ENCODE data around the gene PIAS4. TPM values are rescaled to one million over a fixed set of nuclear protein-coding genes. Genes with fewer than 3 reads are reported as not detected.

The PIAS4 gene
- total and polyA plus RNA-seq, 2 of the 13 experiments (the other 11 are each of a cell fraction or from before 2014, with no cell fraction given): 9.0 to 20.1 TPM

- TF ChIP-seq ZBTB40 (IDR thresholded peaks at IDR 0.05): no peak
- TF ChIP-seq ZBTB40 (CRISPR knock-in tag; IDR thresholded peaks at IDR 0.05): peak; percentile 67; the same call in 1 of the 2 replicates
- TF ChIP-seq KDM5B (CRISPR knock-in tag; IDR thresholded peaks at IDR 0.05; ENCODE audit: borderline replicate concordance): 0 out of 2 replicates have a peak, but pooled peaks have one; percentile 32
- peak; percentile 81 for TF ChIP-seq TAF1 (CRISPR knock-in tag; IDR thresholded peaks at IDR 0.05)
- no peak for TF ChIP-seq ZMAT3 (CRISPR knock-in tag; conservative IDR thresholded peaks at IDR 0.05)
- TF ChIP-seq RFXAP (CRISPR knock-in tag; IDR thresholded peaks at IDR 0.05; ENCODE audit: borderline replicate concordance): 0 out of 2 replicates have a peak, but pooled peaks have one; percentile 64
- no peak for TF ChIP-seq SP1 (IDR thresholded peaks at IDR 0.05)
- TF ChIP-seq SP1 (CRISPR knock-in tag; IDR thresholded peaks at IDR 0.05): peak; percentile 84
- no peak; the same call in 1 of the 2 replicates for TF ChIP-seq FOSL2 (CRISPR knock-in tag; IDR thresholded peaks at IDR 0.05)
- 0 out of 2 replicates have a peak, but pooled peaks have one; percentile 52 for TF ChIP-seq ZNF792 (CRISPR knock-in tag; IDR thresholded peaks at IDR 0.05)
- TF ChIP-seq PATZ1 (CRISPR knock-in tag; IDR thresholded peaks at IDR 0.05): peak; percentile 89
- TF ChIP-seq FOXK1 (CRISPR knock-in tag; IDR thresholded peaks at IDR 0.05; ENCODE audit: borderline replicate concordance, low read depth): no peak
- no peak for TF ChIP-seq CENPX (CRISPR knock-in tag; IDR thresholded peaks at IDR 0.05)
- TF ChIP-seq SNAPC2 (CRISPR knock-in tag; IDR thresholded peaks at IDR 0.05): no peak
- TF ChIP-seq HOXD1 (CRISPR knock-in tag; IDR thresholded peaks at IDR 0.05): 0 out of 2 replicates have a peak, but pooled peaks have one; percentile 40
- peak; percentile 61 for TF ChIP-seq NFYB (CRISPR knock-in tag; IDR thresholded peaks at IDR 0.05)
- peak; percentile 82; the same call in 1 of the 2 replicates for TF ChIP-seq ZNF558 (CRISPR knock-in tag; IDR thresholded peaks at IDR 0.05; ENCODE audit: borderline replicate concordance)
- peak; percentile 74 for TF ChIP-seq DRAP1 (CRISPR knock-in tag; IDR thresholded peaks at IDR 0.05)
- TF ChIP-seq ZNF776 (CRISPR knock-in tag; IDR thresholded peaks at IDR 0.05): peak; percentile 54; the same call in 1 of the 2 replicates
Observed at GRCh38 chr19:4007021-4007835, at the start of gene PIAS4 (continued).

Data from HepG2 (cell line).